ENCODE data around the gene SYP. TPM values are rescaled to one million over a fixed set of nuclear protein-coding genes. Genes with fewer than 3 reads are reported as not detected.

SYP gene
- total RNA-seq, 4 donors from 2014 or later, result 0.46 to 3.3 (median 2.2) TPM

GRCh38 chrX:49191574-49192011, 8.4 kb downstream of the SYP start:
- no peak for TF ChIP-seq CTCF (IDR thresholded peaks at IDR 0.05)
- no peak for DNase-seq (ENCODE audit: low spot score)
- peak; percentile 0 for ATAC-seq (ENCODE audit: low FRiP score)

DNA sequence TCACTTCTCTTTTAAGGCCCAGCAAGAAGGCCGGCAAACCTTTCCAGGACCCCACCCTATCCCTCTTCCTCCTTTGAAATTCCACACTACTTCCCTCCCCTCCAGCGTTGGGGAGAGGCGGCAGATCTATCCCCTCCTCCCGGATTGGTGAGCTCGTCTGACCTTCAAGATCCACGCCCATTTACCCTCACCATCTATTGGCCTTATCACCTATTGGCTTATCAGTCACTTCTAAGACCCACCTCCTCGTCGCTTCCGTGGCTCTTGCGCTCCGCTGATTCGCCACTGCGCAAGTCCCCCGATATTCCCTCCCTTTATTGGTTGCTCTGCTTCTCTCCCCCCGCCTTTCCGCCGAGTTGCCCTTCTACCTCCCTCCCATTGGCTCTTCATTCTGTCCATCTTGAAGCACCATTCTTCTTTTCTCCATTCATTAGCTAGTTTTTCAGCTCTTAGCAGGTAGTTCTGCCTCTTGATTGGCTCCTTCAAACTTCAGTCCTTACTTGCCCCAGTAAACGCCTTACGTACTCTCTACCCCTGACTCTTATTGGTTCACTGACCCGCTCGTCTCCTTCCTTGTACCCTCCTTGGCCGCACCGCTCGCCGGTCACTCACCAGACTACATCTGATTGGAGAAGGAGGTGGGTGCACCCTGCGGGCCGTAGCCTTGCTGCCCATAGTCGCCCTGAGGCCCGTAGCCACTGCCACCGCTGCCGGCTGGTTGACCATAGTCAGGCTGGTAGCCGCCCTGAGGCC, 9.0 kb downstream of the SYP start:
- no peak for TF ChIP-seq CTCF (IDR thresholded peaks at IDR 0.05)
- DNase-seq (ENCODE audit: low spot score) (peak; percentile 61), ATAC-seq (ENCODE audit: low FRiP score) (peak; percentile 95)

GRCh38 chrX:49189606-49190005, 10.4 kb downstream of the SYP start:
- TF ChIP-seq CTCF (IDR thresholded peaks at IDR 0.05), result no peak
- DNase-seq (ENCODE audit: low spot score), result no peak
- no peak for ATAC-seq (ENCODE audit: low FRiP score)

- ATAC-seq (ENCODE audit: low FRiP score), result no peak
- TF ChIP-seq CTCF (IDR thresholded peaks at IDR 0.05), result no peak
- DNase-seq (ENCODE audit: low spot score), result no peak
These were observed 11.4 kb downstream of the SYP start for GRCh38 chrX:49188468-49189076.

DNA sequence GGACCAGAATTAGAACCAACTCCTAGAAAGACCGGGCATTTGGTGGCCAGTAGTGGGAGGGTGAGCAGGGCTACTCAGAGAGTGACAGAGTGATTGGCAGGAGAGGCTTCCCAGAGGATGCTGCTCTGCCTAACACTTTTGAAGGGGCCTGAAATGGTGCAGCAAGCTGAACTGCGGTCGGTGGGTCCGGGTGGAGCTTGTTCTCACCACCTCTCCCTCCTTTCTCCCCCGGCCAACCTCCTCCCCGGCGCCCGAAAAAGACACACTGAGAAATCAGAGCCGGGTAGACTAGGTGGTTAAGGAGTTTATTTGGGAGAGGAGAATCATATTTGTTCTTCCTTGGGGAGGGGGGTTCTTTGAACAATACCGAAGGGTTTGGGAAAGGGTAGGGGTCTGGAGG, 12.5 kb downstream of the SYP start:
- DNase-seq (ENCODE audit: low spot score), result no peak
- no peak for ATAC-seq (ENCODE audit: low FRiP score)
- TF ChIP-seq CTCF (IDR thresholded peaks at IDR 0.05), result no peak

DNA sequence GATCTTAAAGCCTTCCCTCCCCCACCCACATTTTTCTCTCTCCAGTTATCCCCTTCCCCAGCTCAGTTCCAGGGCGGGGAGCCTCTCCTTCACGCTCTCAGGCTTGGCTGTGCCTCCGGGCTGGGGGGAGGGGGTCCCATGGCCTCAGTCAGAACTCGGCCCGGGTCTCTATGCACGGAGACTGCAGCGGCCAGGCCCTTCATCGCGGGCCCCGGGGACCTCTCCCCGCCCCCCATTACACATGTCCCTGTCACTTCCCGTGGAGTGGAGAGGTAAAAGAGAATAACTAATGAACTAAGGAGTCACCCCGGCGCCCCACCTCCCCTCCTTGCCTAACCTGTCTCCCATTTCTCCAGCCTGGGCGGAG, 13.0 kb downstream of the SYP start:
- TF ChIP-seq CTCF (IDR thresholded peaks at IDR 0.05), result no peak
- no peak for ATAC-seq (ENCODE audit: low FRiP score)
- no peak for DNase-seq (ENCODE audit: low spot score)

Measured in omental fat pad (tissue), 4 donors.